GM12878 (cell line): ENCODE data around the gene RACK1. TPM values are rescaled to one million over a fixed set of nuclear protein-coding genes. Genes with fewer than 3 reads are reported as not detected.

Experiments
- ATAC-seq: fragments of 200-7000 bp; cut with Tn5 transposase; 3 replicates; pipeline ENCODE4 v1.9.1; 2020; ENCODE audit warnings: mild to moderate bottlenecking, moderate library complexity
- BruUV-seq: library from RNA; stranded (reverse); fragments of 400-500 nt; replicated peaks from 2 replicates; lab custom pipeline; 2021; lab: Mats Ljungman, UMichigan
- CTCF ChIA-PET: fragments of 300-600 bp; sonication (Branson Sonifier 250); formaldehyde crosslinking; extraction: SDS; loops from one replicate; lab custom pipeline; 2021; ENCODE audit warnings: inconsistent platforms; lab: Yijun Ruan, JAX
- POLR2A ChIA-PET: fragments of 350-600 bp; formaldehyde crosslinking; extraction: SDS; loops from one replicate; lab custom pipeline; 2021; ENCODE audit warnings: inconsistent platforms; lab: Charles Lee
- RAD21 ChIA-PET: fragments of 300-600 bp; sonication (Branson Sonifier 250); formaldehyde crosslinking; loops from one replicate; lab custom pipeline; 2023; ENCODE audit warnings: antibody characterized with exemption; ENCODE audit not compliant: unreplicated experiment; lab: Charles Lee
- SMC1A ChIA-PET: fragments of 300-600 bp; sonication (Branson Sonifier 250); formaldehyde crosslinking; loops from one replicate; lab custom pipeline; 2023; ENCODE audit not compliant: unreplicated experiment, uncharacterized antibody; lab: Charles Lee
- DNase-seq: peaks from one replicate; pipeline ENCODE4 v3.0.0-alpha.2; 2011; ENCODE audit warnings: low read depth, low spot score
- FAIRE-seq: peaks from 3 replicates; lab custom pipeline; 2011; peaks lifted over from hg19 to GRCh38; lab: Jason Lieb, UNC
- H2AFZ ChIP-seq: 2 replicates; pipeline ENCODE4 v1.6.0; 2011; ENCODE audit warnings: low read depth, low read length, control low read depth; ENCODE audit not compliant: control insufficient read depth
- H3K27ac ChIP-seq: 2 replicates; pipeline ENCODE4 v1.5.1; 2011; ENCODE audit warnings: control low read depth; ENCODE audit not compliant: control insufficient read depth, insufficient read depth
- H3K27me3 ChIP-seq, 2 experiments: replicated peaks in 1 of 2; 2 replicates each; pipeline versions ENCODE4 v1.6.0 to v1.6.1; 2011; ENCODE audit warnings: low read length in 1 of 2; ENCODE audit not compliant: control insufficient read depth in 2 of 2, insufficient read depth in 2 of 2
- H3K36me3 ChIP-seq, 2 experiments: 2 replicates each; pipeline ENCODE4 v1.5.1; 2011; ENCODE audit warnings: low read length in 1 of 2; ENCODE audit not compliant: control insufficient read depth in 2 of 2, insufficient read depth in 2 of 2
- H3K4me1 ChIP-seq: 2 replicates; pipeline ENCODE4 v1.6.1; 2011; ENCODE audit warnings: mild to moderate bottlenecking, low read length, moderate library complexity, mixed read lengths; ENCODE audit not compliant: control insufficient read depth, insufficient read depth
- H3K4me2 ChIP-seq: 2 replicates; pipeline ENCODE4 v1.6.0; 2011; ENCODE audit warnings: control low read depth; ENCODE audit not compliant: control insufficient read depth, insufficient read depth
- H3K4me3 ChIP-seq: fragments of 200-600 bp; sonication (generic); 2 replicates; pipeline ENCODE4 v1.5.1; 2016
- H3K79me2 ChIP-seq: 2 replicates; pipeline ENCODE4 v1.6.0; 2011; ENCODE audit warnings: low read length; ENCODE audit not compliant: control insufficient read depth, insufficient read depth
- H3K9ac ChIP-seq: 2 replicates; pipeline ENCODE4 v1.8.0; 2011; ENCODE audit warnings: low read length, control low read depth, mixed read lengths; ENCODE audit not compliant: control insufficient read depth, insufficient read depth
- H3K9me3 ChIP-seq: replicated peaks from 3 replicates; pipeline ENCODE4 v1.5.1; 2011; ENCODE audit warnings: mild to moderate bottlenecking, low read length; ENCODE audit not compliant: control insufficient read depth, insufficient read depth
- H4K20me1 ChIP-seq: 2 replicates; pipeline ENCODE4 v1.6.0; 2011; ENCODE audit not compliant: control insufficient read depth, insufficient read depth
- ASH2L ChIP-seq: fragments of 300-600, 200-600 bp; sonication (generic); IDR thresholded peaks from 2 replicates; pipeline ENCODE4 v1.6.1; 2017; ENCODE audit warnings: low read depth, mild to moderate bottlenecking, borderline replicate concordance
- BACH1 ChIP-seq: fragments of 450-650 bp; IDR thresholded peaks from 2 replicates; pipeline ENCODE4 v1.6.1; 2017; ENCODE audit warnings: mild to moderate bottlenecking, borderline replicate concordance
- BCL11A ChIP-seq: IDR thresholded peaks from 2 replicates; pipeline ENCODE4 v1.6.1; 2011; ENCODE audit warnings: low read depth, low read length
- CEBPB ChIP-seq, 2 experiments: fragments of 150-350 bp in 1 of 2; IDR thresholded peaks; 2 replicates each; pipeline ENCODE4 v1.6.1; 2012 to 2014; ENCODE audit warnings: low read depth in 2 of 2, low read length in 2 of 2, borderline replicate concordance in 1 of 2, inconsistent platforms in 1 of 2
- CTCF ChIP-seq, 3 experiments: IDR thresholded peaks in 2 of 3; conservative IDR thresholded peaks in 1 of 3; 2 replicates each; pipeline ENCODE4 v1.5.1; 2011; ENCODE audit warnings: low read depth in 3 of 3, low read length in 3 of 3, mild to moderate bottlenecking in 3 of 3, control low read depth in 2 of 3, moderate library complexity in 2 of 3, inconsistent platforms in 1 of 3, mixed read lengths in 1 of 3; ENCODE audit not compliant: control insufficient read depth in 2 of 3, insufficient read depth in 1 of 3; ENCODE audit errors: extremely low read depth in 1 of 3
- ETV6 ChIP-seq, 2 experiments: fragments of 450-650 bp in 1 of 2; IDR thresholded peaks in 1 of 2; conservative IDR thresholded peaks in 1 of 2; 2 replicates each; pipeline ENCODE4 v1.6.1; 2014; ENCODE audit warnings: antibody characterized with exemption in 1 of 2, borderline replicate concordance in 1 of 2, low read depth in 1 of 2, mild to moderate bottlenecking in 1 of 2, moderate library complexity in 1 of 2
- EZH2 ChIP-seq: IDR thresholded peaks from 2 replicates; pipeline ENCODE4 v1.6.1; 2012; ENCODE audit warnings: low read depth, mild to moderate bottlenecking, control low read depth, inconsistent platforms, low read length, borderline replicate concordance; ENCODE audit not compliant: control insufficient read depth
- IRF3 ChIP-seq: fragments of 450-650 bp; IDR thresholded peaks from 2 replicates; pipeline ENCODE4 v1.6.1; 2014; ENCODE audit warnings: mild to moderate bottlenecking
- IRF5 ChIP-seq: fragments of 450-650 bp; IDR thresholded peaks from 2 replicates; pipeline ENCODE4 v1.6.1; 2017; ENCODE audit warnings: borderline replicate concordance
- MEF2A ChIP-seq: IDR thresholded peaks from 2 replicates; pipeline ENCODE4 v1.6.1; 2011; ENCODE audit warnings: low read depth, mild to moderate bottlenecking, low read length, moderate library complexity; ENCODE audit not compliant: insufficient read depth
- RUNX3 ChIP-seq: IDR thresholded peaks from 2 replicates; pipeline ENCODE4 v1.6.1; 2012; ENCODE audit warnings: low read length, inconsistent platforms
- STAT3 ChIP-seq: IDR thresholded peaks from 2 replicates; pipeline ENCODE4 v1.6.1; 2011; ENCODE audit warnings: low read depth, low read length, improper control_type of control experiment
- USF2 ChIP-seq: IDR thresholded peaks from 2 replicates; pipeline ENCODE4 v1.6.1; 2011; ENCODE audit warnings: low read depth, low read length, improper control_type of control experiment, borderline replicate concordance
- WGBS: methylation state at CpG from one replicate; pipeline ENCODE4 v1.1.6; 2016; ENCODE audit warnings: low lambda C conversion rate; ENCODE audit not compliant: insufficient replicate concordance, insufficient coverage; ENCODE audit errors: missing lambda C conversion rate; 5-methylcytosine and 5-hydroxymethylcytosine counted together
- in situ Hi-C: fragments of 300-500 bp; cut with MboI; formaldehyde crosslinking; loops from 9 replicates; pipeline ENCODE4 v1.14.3; 2018; ENCODE audit warnings: mixed read lengths
- intact Hi-C: fragments of 100-400 bp; cut with micrococcal nuclease; formaldehyde crosslinking; loops from one replicate; pipeline ENCODE4 v1.14.2; 2022; ENCODE audit not compliant: unreplicated experiment
- polyA plus RNA-seq, 11 experiments: library from polyadenylated mRNA; depleted of rRNA in 4 of 11; unstranded in 6 of 11; stranded (reverse) in 5 of 11; fragments of >200 nt; fragmentation: Nextera tagmentation in 4 of 11; fragmentation: Illumina TruSeq in 1 of 11; extraction: Ambion mirVana in 4 of 11; extraction: Trizol in 1 of 11; gene quantifications; 1 replicate in 1 of 11; 2 replicates in 10 of 11; pipeline versions ENCODE4 v1.2.1 to v1.2.3, GENCODE V29; 2011 to 2016; ENCODE audit warnings: inconsistent platforms in 2 of 11, missing spikeins in 2 of 11, low read depth in 1 of 11
- total RNA-seq, 4 experiments: library from RNA; depleted of rRNA in 3 of 4; stranded (reverse); fragments of >200 nt in 3 of 4; fragmentation: Illumina TruSeq in 1 of 4; extraction: Trizol in 1 of 4; gene quantifications; 2 replicates each; pipeline versions ENCODE4 v1.2.1 to v1.2.3, GENCODE V29; 2013 to 2021

RACK1 gene
- total and polyA plus RNA-seq, 10 of the 15 experiments (the other 5 are each of a cell fraction or from before 2014, with no cell fraction given), result 1,365 to 6,584 (median 4,167) TPM

GRCh38 chr5:181220178-181220515 is 23.6 kb downstream of the RACK1 start:
- H3K4me3 ChIP-seq, result no peak overlapping the region
- H3K36me3 ChIP-seq, result no peaks in the 10 kb centered on the region
- H3K9ac ChIP-seq, result no peak overlapping the region
- TF ChIP-seq RUNX3 (no peak), STAT3 (no peak), ETV6 (conservative IDR thresholded peaks at IDR 0.05 in 1 of 2, IDR thresholded peaks at IDR 0.05 in 1 of 2; ENCODE audit: borderline replicate concordance in 1 of 2, low read depth in 1 of 2) (no peak), IRF5 (no peak), EZH2 (no peak), USF2 (no peak), CTCF (IDR thresholded peaks at IDR 0.05 in 2 of 3, conservative IDR thresholded peaks at IDR 0.05 in 1 of 3; ENCODE audit: control insufficient read depth in 2 of 3, extremely low read depth in 1 of 3, insufficient read depth in 1 of 3, low read depth in 3 of 3, low read length in 3 of 3) (no peak), IRF3 (no peak), MEF2A (no peak), CEBPB (IDR thresholded peaks at IDR 0.05; ENCODE audit: borderline replicate concordance in 1 of 2, low read depth in 2 of 2, low read length in 2 of 2) (no peak), BACH1 (no peak), ASH2L (no peak), BCL11A (no peak)
- ChIA-PET POLR2A (interaction anchor here (1.4 kb wide), 1 partner anchor 13 kb away, joined by 8 read pairs; no protein-coding TSS in a partner anchor), RAD21 (no interaction called here), SMC1A (interaction anchor here (0.9 to 1.2 kb wide), 2 partner anchors 13 to 31 kb away, joined by 3 to 5 read pairs; no protein-coding TSS in a partner anchor), CTCF (interaction anchor here (0.8 to 1.2 kb wide), 2 partner anchors 13 to 41 kb away, joined by 3 to 6 read pairs; partner anchors contain the start of gene TRIM52)
- no TSS peak for BruUV-seq
- WGBS, result 98% methylated on average over 10 of the region's 10 CpGs
- ATAC-seq (no peak), DNase-seq (no peak), FAIRE-seq (no peak)
- H3K27me3 ChIP-seq, result no peaks in the 10 kb centered on the region
- H3K4me1 ChIP-seq, result peaks cover 13% of the 10 kb centered on the region
- H3K79me2 ChIP-seq, result peaks cover 14% of the 10 kb centered on the region
- H4K20me1 ChIP-seq, result no peaks in the 10 kb centered on the region
- H3K9me3 ChIP-seq, result no peaks in the 10 kb centered on the region
- H3K4me2 ChIP-seq, result no peak overlapping the region
- in situ Hi-C loops (no loop called here), intact Hi-C loops (no loop called here)
- no peak overlapping the region for H3K27ac ChIP-seq
- H2AFZ ChIP-seq, result no peak overlapping the region
